ENCODE results near the gene RBMS3.

DNA sequence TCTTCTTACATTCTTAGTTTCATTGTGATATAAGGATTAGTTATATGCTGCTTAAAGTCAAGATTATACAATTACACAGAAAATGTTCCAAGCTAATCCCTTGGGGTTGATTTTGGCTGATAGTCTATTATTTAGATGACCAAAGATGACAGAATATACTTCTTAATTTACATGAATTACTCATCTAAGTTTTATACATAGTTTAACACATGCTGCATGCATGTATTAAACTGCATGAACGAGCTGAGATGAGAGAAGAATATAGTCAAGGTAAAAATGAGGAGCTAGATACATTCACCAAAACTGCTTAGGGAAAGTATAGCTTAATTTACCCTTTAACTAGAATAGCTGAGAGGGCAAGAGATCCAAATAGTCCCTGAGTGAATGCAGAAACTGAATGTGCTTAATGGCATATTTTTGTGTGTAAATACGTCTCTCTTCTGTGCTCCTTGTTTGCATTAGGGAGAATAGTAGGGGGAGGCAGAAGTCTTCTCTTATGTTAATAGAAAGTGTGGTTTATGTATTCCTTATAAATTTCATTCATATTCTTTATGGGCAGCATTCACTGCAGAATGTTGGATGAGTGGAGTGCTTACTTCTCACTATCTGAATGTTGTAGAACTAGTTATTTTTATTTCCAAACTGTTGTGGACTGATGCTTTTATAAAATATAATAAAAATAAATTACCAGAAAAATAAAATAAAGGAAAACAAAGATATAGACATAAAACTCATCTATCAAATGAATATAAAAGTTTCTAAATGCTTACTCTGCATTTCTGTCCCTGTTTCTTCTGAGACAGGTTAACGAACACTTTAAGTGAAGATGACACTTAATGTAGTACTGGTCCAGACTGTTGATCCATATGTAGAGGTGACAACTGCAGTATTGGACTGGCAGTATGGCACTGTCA lies 327.8 kb downstream of the RBMS3 start:
- TF ChIP-seq, protein P1, sequence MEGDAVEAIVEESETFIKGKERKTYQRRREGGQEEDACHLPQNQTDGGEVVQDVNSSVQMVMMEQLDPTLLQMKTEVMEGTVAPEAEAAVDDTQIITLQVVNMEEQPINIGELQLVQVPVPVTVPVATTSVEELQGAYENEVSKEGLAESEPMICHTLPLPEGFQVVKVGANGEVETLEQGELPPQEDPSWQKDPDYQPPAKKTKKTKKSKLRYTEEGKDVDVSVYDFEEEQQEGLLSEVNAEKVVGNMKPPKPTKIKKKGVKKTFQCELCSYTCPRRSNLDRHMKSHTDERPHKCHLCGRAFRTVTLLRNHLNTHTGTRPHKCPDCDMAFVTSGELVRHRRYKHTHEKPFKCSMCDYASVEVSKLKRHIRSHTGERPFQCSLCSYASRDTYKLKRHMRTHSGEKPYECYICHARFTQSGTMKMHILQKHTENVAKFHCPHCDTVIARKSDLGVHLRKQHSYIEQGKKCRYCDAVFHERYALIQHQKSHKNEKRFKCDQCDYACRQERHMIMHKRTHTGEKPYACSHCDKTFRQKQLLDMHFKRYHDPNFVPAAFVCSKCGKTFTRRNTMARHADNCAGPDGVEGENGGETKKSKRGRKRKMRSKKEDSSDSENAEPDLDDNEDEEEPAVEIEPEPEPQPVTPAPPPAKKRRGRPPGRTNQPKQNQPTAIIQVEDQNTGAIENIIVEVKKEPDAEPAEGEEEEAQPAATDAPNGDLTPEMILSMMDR (conservative IDR thresholded peaks at IDR 0.05; ENCODE audit: low read depth in 2 of 2): no peak
- TF ChIP-seq POLR2AphosphoS5 (IDR thresholded peaks at IDR 0.05; ENCODE audit: low read depth): no peak
- no peak for TF ChIP-seq EZH2 (IDR thresholded peaks at IDR 0.05; ENCODE audit: low read depth, unreplicated experiment)
- TF ChIP-seq EZH2phosphoT487 (IDR thresholded peaks at IDR 0.05; ENCODE audit: unreplicated experiment): no peak
- TF ChIP-seq REST (IDR thresholded peaks at IDR 0.05; ENCODE audit: unreplicated experiment): no peak
